SJSA1 (cell line): ENCODE data around the gene NAPB. TPM values are rescaled to one million over a fixed set of nuclear protein-coding genes. Genes with fewer than 3 reads are reported as not detected.

Source experiments
- DNase-seq, 2 experiments: peaks; one replicate each; pipeline ENCODE4 v3.0.0-alpha.2; 2015 to 2020; ENCODE audit warnings: low spot score in 2 of 2, low read depth in 1 of 2
- H3K27ac ChIP-seq: fragments of 250-450 bp; sonication (Bioruptor Pico); 2 replicates; pipeline ENCODE4 v1.5.1; 2020; ENCODE audit warnings: mild to moderate bottlenecking, moderate library complexity
- H3K27me3 ChIP-seq: fragments of 250-450 bp; sonication (Bioruptor Pico); replicated peaks from 2 replicates; pipeline ENCODE4 v1.5.1; 2020; ENCODE audit warnings: mild to moderate bottlenecking, moderate library complexity
- H3K36me3 ChIP-seq: fragments of 250-450 bp; sonication (Bioruptor Pico); 2 replicates; pipeline ENCODE4 v1.5.1; 2020; ENCODE audit warnings: mild to moderate bottlenecking
- H3K4me1 ChIP-seq: fragments of 250-450 bp; sonication (Bioruptor Pico); replicated peaks from 2 replicates; pipeline ENCODE4 v1.6.1; 2021; ENCODE audit warnings: mild to moderate bottlenecking
- H3K4me3 ChIP-seq: fragments of 250-450 bp; sonication (Bioruptor Pico); 2 replicates; pipeline ENCODE4 v1.5.1; 2020; ENCODE audit warnings: mild to moderate bottlenecking
- H3K9me3 ChIP-seq: fragments of 250-450 bp; sonication (Bioruptor Pico); replicated peaks from 2 replicates; pipeline ENCODE4 v1.5.1; 2020; ENCODE audit warnings: mild to moderate bottlenecking
- total RNA-seq: library from RNA; depleted of rRNA; stranded (reverse); fragments of >200 nt; shearing (Covaris generic); gene quantifications from 2 replicates; pipeline ENCODE4 v1.2.3, GENCODE V29; 2014

The NAPB gene
- total RNA-seq, 1 experiment from 2014 or later, result 9.2 TPM

GRCh38 chr20:23448167-23448566 lies 26.9 kb upstream of the NAPB start:
- H3K27me3 ChIP-seq, result 0 out of 2 replicates have a peak, but pooled peaks cover 3% of the 10 kb centered on the region
- DNase-seq, result no peak
- H3K36me3 ChIP-seq, result no peaks in the 10 kb centered on the region
- no peak overlapping the region for H3K27ac ChIP-seq
- peaks cover 9% of the 10 kb centered on the region for H3K4me1 ChIP-seq
- no peak overlapping the region for H3K4me3 ChIP-seq
- no peaks in the 10 kb centered on the region for H3K9me3 ChIP-seq

GRCh38 chr20:23446505-23446904 lies 25.2 kb upstream of the NAPB start:
- Histone ChIP-seq H3K9me3 (no peaks in the 10 kb centered on the region), H3K4me1 (peaks cover 9% of the 10 kb centered on the region), H3K4me3 (no peak overlapping the region), H3K36me3 (no peaks in the 10 kb centered on the region), H3K27ac (no peak overlapping the region), H3K27me3 (0 out of 2 replicates have a peak, but pooled peaks cover 3% of the 10 kb centered on the region)
- peak; percentile 42 to 56 for DNase-seq

GRCh38 chr20:23445596-23446217 lies 24.4 kb upstream of the NAPB start:
- Histone ChIP-seq H3K4me3 (no peak overlapping the region), H3K36me3 (no peaks in the 10 kb centered on the region), H3K27me3 (0 out of 2 replicates have a peak, but pooled peaks cover 3% of the 10 kb centered on the region), H3K9me3 (no peaks in the 10 kb centered on the region), H3K27ac (no peak overlapping the region), H3K4me1 (peaks cover 9% of the 10 kb centered on the region)
- DNase-seq, result peak; percentile 58 to 60

- Histone ChIP-seq H3K27me3 (no peaks in the 10 kb centered on the region), H3K4me1 (peaks cover 9% of the 10 kb centered on the region), H3K27ac (no peak overlapping the region), H3K9me3 (no peaks in the 10 kb centered on the region), H3K4me3 (no peak overlapping the region), H3K36me3 (no peaks in the 10 kb centered on the region)
- DNase-seq, result no peak
Observed at GRCh38 chr20:23444859-23445258, 23.6 kb upstream of the NAPB start.

- H3K36me3 ChIP-seq, result no peaks in the 10 kb centered on the region
- DNase-seq, result no peak
- peaks cover 9% of the 10 kb centered on the region for H3K4me1 ChIP-seq
- H3K9me3 ChIP-seq, result no peaks in the 10 kb centered on the region
- H3K4me3 ChIP-seq, result no peak overlapping the region
- no peaks in the 10 kb centered on the region for H3K27me3 ChIP-seq
- no peak overlapping the region for H3K27ac ChIP-seq
Observed at GRCh38 chr20:23442436-23442835, 21.1 kb upstream of the NAPB start.

- Histone ChIP-seq H3K4me1 (peaks cover 9% of the 10 kb centered on the region), H3K27me3 (no peaks in the 10 kb centered on the region), H3K27ac (no peak overlapping the region), H3K9me3 (no peaks in the 10 kb centered on the region), H3K36me3 (no peaks in the 10 kb centered on the region), H3K4me3 (no peak overlapping the region)
- DNase-seq, result peak; percentile 52 to 68
Observed at GRCh38 chr20:23441850-23442313, 20.6 kb upstream of the NAPB start.

- H3K4me3 ChIP-seq, result no peak overlapping the region
- no peaks in the 10 kb centered on the region for H3K36me3 ChIP-seq
- H3K27me3 ChIP-seq, result no peaks in the 10 kb centered on the region
- H3K27ac ChIP-seq, result no peak overlapping the region
- H3K4me1 ChIP-seq, result no peaks in the 10 kb centered on the region
- H3K9me3 ChIP-seq, result no peaks in the 10 kb centered on the region
- no peak for DNase-seq
Observed at GRCh38 chr20:23440004-23440403, 18.7 kb upstream of the NAPB start.

- no peak for DNase-seq
- H3K4me1 ChIP-seq, result no peaks in the 10 kb centered on the region
- H3K36me3 ChIP-seq, result no peaks in the 10 kb centered on the region
- H3K27me3 ChIP-seq, result no peaks in the 10 kb centered on the region
- no peaks in the 10 kb centered on the region for H3K9me3 ChIP-seq
- H3K4me3 ChIP-seq, result no peak overlapping the region
- no peak overlapping the region for H3K27ac ChIP-seq
Observed at GRCh38 chr20:23438661-23439060, 17.4 kb upstream of the NAPB start.

GRCh38 chr20:23437126-23437899 lies 16.0 kb upstream of the NAPB start:
- no peak for DNase-seq
- Histone ChIP-seq H3K36me3 (no peaks in the 10 kb centered on the region), H3K4me1 (no peaks in the 10 kb centered on the region), H3K27me3 (no peaks in the 10 kb centered on the region), H3K4me3 (no peak overlapping the region), H3K27ac (no peak overlapping the region), H3K9me3 (no peaks in the 10 kb centered on the region)

- Histone ChIP-seq H3K36me3 (no peaks in the 10 kb centered on the region), H3K4me3 (no peak overlapping the region), H3K9me3 (no peaks in the 10 kb centered on the region), H3K27ac (no peak overlapping the region), H3K4me1 (no peaks in the 10 kb centered on the region), H3K27me3 (no peaks in the 10 kb centered on the region)
- DNase-seq, result no peak
Observed at GRCh38 chr20:23436681-23437080, 15.4 kb upstream of the NAPB start.

- H3K27me3 ChIP-seq, result no peaks in the 10 kb centered on the region
- H3K36me3 ChIP-seq, result no peaks in the 10 kb centered on the region
- H3K27ac ChIP-seq, result no peak overlapping the region
- H3K4me3 ChIP-seq, result no peak overlapping the region
- no peak for DNase-seq
- H3K9me3 ChIP-seq, result no peaks in the 10 kb centered on the region
- no peaks in the 10 kb centered on the region for H3K4me1 ChIP-seq
Observed at GRCh38 chr20:23435626-23436539, 14.6 kb upstream of the NAPB start.

- H3K36me3 ChIP-seq, result no peaks in the 10 kb centered on the region
- H3K4me1 ChIP-seq, result no peaks in the 10 kb centered on the region
- peak in 1 of 2 experiments; percentile 25 for DNase-seq
- H3K27me3 ChIP-seq, result no peaks in the 10 kb centered on the region
- H3K9me3 ChIP-seq, result no peaks in the 10 kb centered on the region
- H3K27ac ChIP-seq, result no peak overlapping the region
- H3K4me3 ChIP-seq, result no peak overlapping the region
Observed at GRCh38 chr20:23434521-23435313, 13.4 kb upstream of the NAPB start.

- Histone ChIP-seq H3K27ac (no peak overlapping the region), H3K27me3 (no peaks in the 10 kb centered on the region), H3K4me3 (no peak overlapping the region), H3K9me3 (no peaks in the 10 kb centered on the region), H3K36me3 (no peaks in the 10 kb centered on the region), H3K4me1 (no peaks in the 10 kb centered on the region)
- no peak for DNase-seq
Observed at GRCh38 chr20:23433628-23434027, 12.3 kb upstream of the NAPB start.
